Renal cortical epithelial cell (primary cell): ENCODE results near the gene NLGN4Y. TPM values are rescaled to one million over a fixed set of nuclear protein-coding genes. Genes with fewer than 3 reads are reported as not detected.

Source experiments
- DNase-seq: peaks from one replicate; pipeline ENCODE4 v3.0.0-alpha.2; 2011; ENCODE audit warnings: low read depth
- total RNA-seq: library from RNA; depleted of rRNA; stranded (reverse); fragments of >200 nt; gene quantifications from 2 replicates; pipeline ENCODE4 v1.2.3, GENCODE V29; 2014

NLGN4Y gene
- total RNA-seq, 1 donor from 2014 or later: not detected

GRCh38 chrY:14644157-14644952, 120.0 kb downstream of the NLGN4Y start:
- DNase-seq: peak; percentile 81

DNA sequence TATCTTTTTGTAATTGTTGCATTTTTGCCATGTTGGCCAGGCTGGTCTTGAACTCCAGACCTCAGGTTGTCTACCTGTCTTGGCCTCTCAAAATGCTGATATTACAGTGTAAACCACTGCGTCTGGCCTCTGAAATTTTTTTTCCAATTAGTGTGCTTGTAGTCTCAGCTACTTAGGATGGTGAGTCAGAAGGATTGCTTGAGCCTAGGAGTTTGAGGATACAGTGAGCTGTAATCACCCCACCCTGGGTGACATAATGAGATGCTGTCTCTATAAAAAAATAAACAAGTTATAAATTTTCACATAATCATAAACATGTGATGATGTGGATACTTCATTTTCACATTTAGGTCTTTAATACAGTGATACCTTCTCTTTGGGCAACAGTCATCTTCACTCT, 154.9 kb downstream of the NLGN4Y start:
- DNase-seq: no peak

GRCh38 chrY:14694543-14694942, 170.2 kb downstream of the NLGN4Y start:
- DNase-seq: no peak

DNA sequence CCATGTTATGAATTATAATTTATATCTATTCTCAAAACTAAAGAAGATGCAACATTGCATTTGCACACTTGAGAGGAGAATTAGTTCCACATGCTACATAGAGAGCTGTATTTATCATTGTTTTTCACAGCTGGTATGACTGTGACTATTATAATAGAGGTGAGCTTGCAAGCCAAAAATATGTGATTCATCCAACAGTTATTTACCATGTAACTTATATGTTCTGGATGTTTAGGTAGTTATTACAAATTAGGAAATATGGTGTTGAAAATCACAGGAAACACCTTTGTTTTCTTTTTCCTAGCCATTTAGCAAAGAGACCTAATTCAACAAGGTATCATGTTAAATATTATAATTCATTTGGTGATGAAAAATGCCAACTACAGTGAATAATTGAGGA, 183.8 kb downstream of the NLGN4Y start:
- no peak for DNase-seq

DNA sequence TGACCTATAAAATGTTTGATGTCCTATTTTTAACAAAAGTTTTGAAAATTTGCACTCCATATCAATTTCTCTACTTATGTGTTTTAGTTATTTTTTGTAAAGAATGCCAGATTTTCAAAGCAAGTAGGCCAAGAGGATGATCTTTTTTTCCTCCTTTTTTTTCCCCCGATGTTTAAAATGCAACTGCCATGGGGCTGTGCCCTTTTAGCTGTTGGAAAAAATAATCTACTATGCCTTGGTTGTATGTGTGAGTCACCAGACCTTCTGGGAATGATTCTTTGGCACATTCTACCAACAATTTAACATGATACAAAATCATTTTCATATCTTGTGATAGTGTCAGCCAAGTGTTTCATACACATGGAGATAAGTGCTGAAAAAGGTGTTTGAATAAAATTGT, 217.3 kb downstream of the NLGN4Y start:
- DNase-seq: no peak

- DNase-seq: no peak
Measured at GRCh38 chrY:14748329-14748728, 224.0 kb downstream of the NLGN4Y start.

GRCh38 chrY:14755571-14755970, 231.2 kb downstream of the NLGN4Y start:
- no peak for DNase-seq

DNA sequence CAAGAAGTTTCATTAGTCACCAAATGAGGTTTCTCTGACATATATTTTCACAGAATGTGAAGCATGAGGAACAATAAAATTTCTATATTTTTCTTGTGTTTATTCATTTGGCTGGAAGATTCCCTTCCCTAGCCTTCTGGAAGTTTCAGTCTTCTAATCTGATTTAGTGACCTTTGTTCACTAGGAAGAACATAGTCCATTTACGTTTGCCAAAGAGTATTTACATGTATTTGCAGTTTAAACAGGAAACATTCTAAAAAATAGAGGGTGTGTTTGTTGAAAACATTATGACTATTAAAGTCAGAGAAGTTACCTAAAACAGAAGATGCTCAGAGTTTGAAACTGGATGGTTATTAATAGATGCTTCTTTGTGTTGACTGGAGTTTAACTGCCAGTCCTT, 238.6 kb downstream of the NLGN4Y start:
- no peak for DNase-seq

DNA sequence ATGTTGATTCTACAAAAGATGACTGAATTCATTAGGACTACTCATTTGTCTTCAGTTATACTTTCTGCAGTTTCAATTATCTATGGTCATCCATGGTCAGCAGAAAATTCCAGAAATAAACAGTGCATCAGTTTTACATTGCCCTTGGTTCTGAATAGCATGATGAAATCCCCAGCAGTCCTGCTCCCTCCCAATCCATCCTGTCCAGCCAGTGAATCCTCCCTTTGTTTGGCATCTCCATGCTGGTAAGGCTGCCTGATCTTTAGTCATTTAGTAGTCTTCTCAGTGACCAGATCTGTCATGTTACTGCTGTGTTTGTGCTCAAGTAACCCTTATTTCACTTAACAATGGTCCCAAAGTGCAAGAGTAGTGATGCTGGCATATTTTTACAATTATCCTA, 239.3 kb downstream of the NLGN4Y start:
- no peak for DNase-seq

DNA sequence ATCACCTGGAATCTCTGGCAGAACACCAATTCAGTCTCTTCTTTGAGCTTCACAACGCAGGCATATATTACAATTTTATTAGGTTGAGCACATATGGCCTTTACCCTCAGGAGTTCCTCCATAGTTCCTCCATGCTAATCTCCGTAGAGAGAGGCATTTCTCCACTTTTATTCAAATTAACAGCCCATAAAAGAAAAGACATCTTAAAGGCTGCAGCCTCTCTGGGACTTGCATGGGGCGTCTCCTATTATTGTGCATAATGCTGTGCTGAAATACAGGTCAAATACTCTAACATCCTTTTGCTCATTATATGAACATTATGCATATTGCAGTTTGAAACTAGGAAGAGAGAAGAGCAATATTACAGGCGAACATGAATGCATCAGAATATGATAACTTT, 253.9 kb downstream of the NLGN4Y start:
- DNase-seq: no peak

DNA sequence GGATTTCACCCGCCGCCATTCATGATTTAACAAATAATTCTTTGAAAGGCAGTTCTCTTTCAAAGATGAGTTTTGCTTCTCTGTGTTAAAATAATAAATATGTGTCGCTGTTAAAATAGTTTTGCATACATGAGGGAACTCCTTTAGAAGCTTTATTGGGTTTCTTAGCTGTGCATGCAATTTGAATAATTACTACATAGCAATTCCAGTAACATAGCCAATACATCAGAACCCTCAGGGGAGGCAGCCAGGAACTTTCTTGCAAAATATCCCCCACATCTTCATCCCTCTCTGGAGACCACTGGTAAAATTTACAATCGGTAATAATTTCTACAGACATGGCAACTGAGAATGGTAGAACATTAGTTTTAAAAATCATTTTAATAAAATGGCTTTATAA, 268.8 kb downstream of the NLGN4Y start:
- DNase-seq: no peak

DNA sequence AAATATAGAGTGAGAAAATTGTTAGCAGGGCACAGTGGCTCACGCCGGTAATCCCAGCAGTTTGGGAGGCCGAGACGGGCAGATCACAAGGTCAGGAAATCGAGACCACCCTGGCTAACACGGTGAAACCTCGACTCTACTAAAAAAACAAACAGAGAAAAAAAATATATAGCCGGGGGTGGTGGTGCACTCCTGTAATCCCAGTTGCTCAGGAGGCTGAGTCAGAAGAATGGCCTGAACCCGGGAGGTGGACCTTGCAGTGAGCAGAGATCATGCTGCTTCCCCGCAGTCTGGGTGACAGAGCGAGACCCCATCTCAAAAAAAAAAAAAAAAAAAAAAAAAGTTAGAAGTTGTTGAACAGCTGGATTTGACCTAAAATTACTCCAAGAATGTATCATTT, 269.3 kb downstream of the NLGN4Y start:
- no peak for DNase-seq

GRCh38 chrY:14798010-14798409, 273.7 kb downstream of the NLGN4Y start:
- DNase-seq: no peak

DNA sequence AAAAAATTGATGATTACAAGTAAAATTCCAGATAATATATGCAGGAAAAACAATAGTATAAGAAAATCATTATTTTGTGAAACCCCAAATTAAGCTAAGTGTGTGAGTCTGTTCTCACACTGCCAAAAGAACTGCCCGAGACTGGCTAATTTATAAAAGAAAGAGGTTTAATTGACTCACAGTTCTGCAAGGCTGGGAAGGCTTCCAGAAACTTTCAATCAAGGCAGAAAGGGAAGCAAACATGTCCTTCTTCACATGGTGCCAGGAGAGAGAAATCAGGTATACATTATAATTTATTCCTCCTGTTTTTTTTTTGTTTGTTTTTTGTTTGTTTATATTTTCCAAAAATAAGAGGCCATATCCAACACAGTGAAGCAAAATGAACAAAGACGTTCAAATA, 276.8 kb downstream of the NLGN4Y start:
- no peak for DNase-seq

DNA sequence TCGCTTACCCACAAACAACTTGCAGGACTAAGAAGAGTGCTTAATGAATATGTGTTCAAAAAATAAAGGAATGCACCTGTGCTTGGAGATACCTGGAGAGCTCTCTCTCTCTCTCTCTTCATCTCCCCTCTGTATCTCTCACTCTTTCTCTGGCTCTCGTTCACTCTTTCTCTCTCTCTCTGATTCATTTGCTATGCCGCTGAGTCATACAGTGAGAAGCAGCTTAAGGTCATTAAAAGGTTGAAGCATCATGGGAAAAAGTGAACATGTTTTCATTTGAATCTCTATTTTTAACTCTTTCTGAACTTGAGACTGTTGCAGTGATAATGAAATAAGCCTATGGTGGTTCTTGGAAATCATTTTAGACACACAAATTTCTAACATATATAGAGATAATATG, 277.8 kb downstream of the NLGN4Y start:
- DNase-seq: peak; percentile 65

- peak; percentile 67 for DNase-seq
Measured at GRCh38 chrY:14804041-14804440, 279.7 kb downstream of the NLGN4Y start.

DNA sequence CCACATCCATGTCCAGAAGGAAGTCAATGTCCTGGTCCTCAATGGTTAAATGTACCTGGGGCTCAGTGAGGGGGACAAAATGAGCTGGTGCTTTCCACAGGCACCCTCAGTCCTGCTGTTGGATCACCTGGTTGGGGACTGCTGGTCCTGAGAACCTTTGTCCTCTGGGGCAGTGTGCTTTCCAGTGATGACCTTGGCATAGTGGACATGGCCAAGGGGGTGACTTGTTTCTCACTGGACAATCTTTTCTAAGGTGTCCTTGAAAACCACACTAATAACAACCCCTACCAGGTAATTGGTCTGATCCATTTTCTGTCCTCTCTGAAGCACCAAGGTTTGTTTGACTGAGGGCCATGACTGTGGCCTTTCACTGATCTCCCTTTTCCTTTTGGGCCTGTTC, 294.1 kb downstream of the NLGN4Y start:
- no peak for DNase-seq

GRCh38 chrY:14822201-14822600, 297.9 kb downstream of the NLGN4Y start:
- peak; percentile 38 for DNase-seq

DNA sequence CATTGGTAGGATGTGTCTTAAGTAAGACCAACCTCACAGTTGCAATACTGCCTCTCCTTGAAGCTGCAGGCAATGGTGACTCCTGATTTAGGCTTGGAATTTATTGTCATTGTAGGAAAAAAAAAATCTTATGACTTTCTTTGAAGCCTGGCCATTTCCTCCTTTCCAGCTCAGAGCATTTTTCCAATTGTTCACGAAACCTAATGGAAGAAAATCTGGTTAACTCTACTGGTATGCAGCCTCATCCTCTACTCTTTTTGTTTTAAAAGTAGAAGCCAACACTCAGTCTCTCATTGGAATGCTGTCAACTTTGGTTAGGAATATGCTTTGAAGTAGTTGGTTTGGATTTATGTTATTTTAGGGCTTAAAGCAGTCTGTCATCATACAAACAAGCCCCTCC, 298.6 kb downstream of the NLGN4Y start:
- no peak for DNase-seq

DNA sequence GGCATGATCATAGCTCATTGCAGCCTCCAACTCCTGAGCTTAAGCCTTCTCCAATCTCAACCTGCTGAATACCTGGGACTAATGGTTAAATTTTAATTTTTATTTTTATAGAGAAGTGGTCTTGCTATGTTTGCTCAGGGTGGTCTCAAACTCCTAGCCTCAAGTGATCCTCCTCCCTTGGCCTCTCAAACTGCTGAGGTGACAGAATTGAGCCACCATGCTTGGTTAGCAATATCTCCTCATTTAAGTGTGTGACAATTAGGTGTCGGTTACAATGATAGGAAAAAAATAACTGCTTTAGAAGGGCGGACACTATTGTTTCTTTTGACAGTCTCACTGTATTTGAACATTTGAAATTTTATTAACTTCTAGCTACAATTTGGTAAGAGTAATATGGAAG, 300.3 kb downstream of the NLGN4Y start:
- no peak for DNase-seq

- no peak for DNase-seq
Measured at GRCh38 chrY:14825728-14826127, 301.4 kb downstream of the NLGN4Y start.

DNA sequence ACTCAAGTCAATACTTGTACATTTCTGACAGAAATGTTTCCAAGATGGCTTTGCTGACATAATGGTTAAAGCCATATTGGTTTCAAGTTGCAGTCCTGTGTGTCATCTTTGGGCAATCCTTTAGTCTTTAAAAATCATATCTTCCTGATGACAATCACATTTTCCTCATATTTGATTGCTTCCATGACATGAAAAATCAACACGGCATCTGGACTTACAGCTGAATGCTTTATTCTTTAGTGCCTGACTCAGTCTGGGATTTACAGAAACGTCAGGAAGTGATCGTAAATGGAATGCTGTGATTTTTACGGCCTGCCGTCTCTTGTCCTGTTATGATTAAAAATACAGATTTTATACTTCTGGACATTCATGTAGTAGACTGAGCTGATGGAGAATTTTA, 304.2 kb downstream of the NLGN4Y start:
- DNase-seq: no peak

DNA sequence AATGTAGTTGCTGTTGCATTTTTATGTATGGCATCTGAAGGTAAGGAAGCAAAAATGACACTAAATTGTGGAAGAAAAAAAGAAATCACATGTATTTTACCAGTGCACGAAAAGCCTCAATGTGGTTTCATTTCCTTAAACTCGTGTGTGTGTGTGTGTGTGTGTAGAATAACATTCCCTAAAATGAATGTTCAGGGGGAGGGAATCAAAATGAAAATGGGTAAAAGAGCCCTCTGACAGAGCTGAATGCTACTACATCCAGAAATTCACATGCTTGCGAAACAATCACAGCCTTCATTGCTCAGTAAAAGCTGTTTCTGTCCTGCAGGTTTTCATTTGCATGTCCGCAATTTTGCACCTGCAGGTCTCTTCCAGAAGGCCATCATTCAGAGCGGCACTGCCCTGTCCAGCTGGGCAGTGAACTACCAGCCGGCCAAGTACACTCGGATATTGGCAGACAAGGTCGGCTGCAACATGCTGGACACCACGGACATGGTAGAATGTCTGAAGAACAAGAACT, 305.1 kb downstream of the NLGN4Y start:
- no peak for DNase-seq
